Activated naive CD4-positive, alpha-beta T cell treated with anti-CD3 and anti-CD28 coated beads, Interleukin-2, amount 50 U/mL, for 72 hours (primary cell): Measurements from ENCODE around the gene SKP1. TPM values are rescaled to one million over a fixed set of nuclear protein-coding genes. Genes with fewer than 3 reads are reported as not detected.

Source experiments
- total RNA-seq, 2 donors: library from RNA; stranded (reverse); gene quantifications; one replicate each; pipeline ENCODE4 v1.2.3, GENCODE V29; 2022

SKP1 gene
- total RNA-seq, 2 donors from 2014 or later, result 156 to 291 TPM

Other genes with a start within 250 kb of the SKP1 start
- 10 to 100 TPM; 20.6 to 28.1 TPM for gene C5orf15, start 208.3 kb downstream of the SKP1 start, total RNA-seq
- 100 to 1,000 TPM; 289 to 522 TPM for gene VDAC1, start 172.0 kb downstream of the SKP1 start, total RNA-seq
- gene TCF7, start 62.3 kb downstream of the SKP1 start, total RNA-seq, result 100 to 1,000 TPM in 1 of 2 donors, 10 to 100 TPM in 1; 93.5 to 229 TPM
- gene PPP2CA, start 49.1 kb upstream of the SKP1 start, total RNA-seq, result 100 to 1,000 TPM; 133 to 148 TPM
- 1 to 10 TPM; 1.5 to 6.3 TPM for gene CDKL3, start 190.2 kb upstream of the SKP1 start, total RNA-seq
- 100 to 1,000 TPM in 1 of 2 donors, 10 to 100 TPM in 1; 93.3 to 125 TPM for gene UBE2B, start 194.6 kb upstream of the SKP1 start, total RNA-seq
- 10 to 100 TPM in 1 of 2 donors, 1 to 10 TPM in 1; 6.0 to 37.7 TPM for gene CDKN2AIPNL, start 234.9 kb upstream of the SKP1 start, total RNA-seq